ENCODE data around the gene RPS3. TPM values are rescaled to one million over a fixed set of nuclear protein-coding genes. Genes with fewer than 3 reads are reported as not detected.

RPS3 gene
- total and polyA plus RNA-seq, 2 donors (not counting 1 experiment from before 2014, with no cell fraction given), result 3,389 to 3,642 TPM

DNA sequence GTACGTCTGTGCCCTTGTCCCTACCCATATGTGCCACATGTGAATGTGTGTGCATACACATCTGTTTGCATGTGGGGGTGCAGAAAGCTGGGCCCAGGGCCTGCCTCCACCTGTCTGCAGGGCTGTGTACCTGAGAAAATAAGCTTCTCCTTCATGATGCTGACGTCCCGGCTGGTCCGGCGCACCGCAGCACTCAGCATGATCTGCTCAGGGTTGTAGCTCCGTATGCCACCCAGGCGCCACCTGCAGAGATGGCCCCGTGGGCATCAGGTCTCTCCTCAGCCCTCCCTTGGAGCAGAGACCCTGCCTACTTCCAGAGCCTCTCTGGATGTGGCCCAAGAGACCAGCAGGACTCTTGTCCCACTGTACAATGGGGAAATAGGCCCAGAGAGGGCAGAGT lies 37.5 kb downstream of the RPS3 start:
- CTCF ChIA-PET, result interaction anchor here (0.6 to 1.5 kb wide), 2 partner anchors 22 to 47 kb away, joined by 4 to 5 read pairs; no protein-coding TSS in a partner anchor
- Mint-ChIP-seq H3K4me3 (no peak overlapping the region), H3K9me3 (ENCODE audit: insufficient read depth) (no peaks in the 10 kb centered on the region), H3K4me1 (no peaks in the 10 kb centered on the region), H3K27ac (no peak overlapping the region), H3K27me3 (peaks cover 12% of the 10 kb centered on the region)
- ATAC-seq (ENCODE audit: low read depth) (no peak), DNase-seq (no peak)
- no peak overlapping the region for H3K9ac ChIP-seq (ENCODE audit: low read length)
- no peaks in the 10 kb centered on the region for H3K79me2 ChIP-seq (ENCODE audit: control insufficient read depth, insufficient read depth, low read length)
- intact Hi-C loops (cut with micrococcal nuclease), result no loop called here
- no peaks in the 10 kb centered on the region for H3K9me3 ChIP-seq (ENCODE audit: control extremely low read depth in 1 of 3, control insufficient read depth in 2 of 3, insufficient read depth in 1 of 3, low read length in 2 of 3)
- H3K4me2 ChIP-seq (replicated peaks; ENCODE audit: low read depth, low read length, poor library complexity, severe bottlenecking), result no peak overlapping the region
- peaks cover 0 to 2% of the 10 kb centered on the region in 2 experiments for H3K36me3 ChIP-seq (replicated peaks in 1 of 2; ENCODE audit: control extremely low read depth in 1 of 2, control insufficient read depth in 1 of 2, extremely low read depth in 1 of 2, insufficient read depth in 2 of 2, low read length in 1 of 2)
- no peak overlapping the region for H3K4me3 ChIP-seq (ENCODE audit: control extremely low read depth in 1 of 5, extremely low read depth in 1 of 5, insufficient read depth in 1 of 5, low read depth in 2 of 5, low read length in 4 of 5)
- no peak overlapping the region for H3K27ac ChIP-seq (ENCODE audit: low read length in 2 of 2)
- H2AFZ ChIP-seq (ENCODE audit: insufficient read depth, low read depth, low read length, poor library complexity, severe bottlenecking), result no peak overlapping the region
- H3K4me1 ChIP-seq (ENCODE audit: control insufficient read depth in 2 of 2, insufficient read depth in 2 of 2, low read length in 2 of 2), result no peaks in the 10 kb centered on the region
- H4K20me1 ChIP-seq (ENCODE audit: control insufficient read depth, insufficient read depth, low read length, poor library complexity, severe bottlenecking), result no peaks in the 10 kb centered on the region
- POLR2A ChIA-PET, result interaction anchor here (0.6 kb wide), 1 partner anchor 100 kb away, joined by 3 read pairs; no protein-coding TSS in a partner anchor
- peaks cover 0 to 28% (median 5%) of the 10 kb centered on the region in 4 experiments for H3K27me3 ChIP-seq (replicated peaks in 1 of 4; ENCODE audit: control extremely low read depth in 1 of 4, control insufficient read depth in 3 of 4, insufficient read depth in 4 of 4, low read length in 3 of 4)
- 94% methylated on average over 9 of the region's 9 CpGs for WGBS (ENCODE audit: insufficient coverage)
- TF ChIP-seq EZH2 (IDR thresholded peaks at IDR 0.05; ENCODE audit: borderline replicate concordance, insufficient read depth, low read depth, low read length, poor library complexity, severe bottlenecking) (no peak), CTCF (IDR thresholded peaks at IDR 0.05) (no peak)

DNA sequence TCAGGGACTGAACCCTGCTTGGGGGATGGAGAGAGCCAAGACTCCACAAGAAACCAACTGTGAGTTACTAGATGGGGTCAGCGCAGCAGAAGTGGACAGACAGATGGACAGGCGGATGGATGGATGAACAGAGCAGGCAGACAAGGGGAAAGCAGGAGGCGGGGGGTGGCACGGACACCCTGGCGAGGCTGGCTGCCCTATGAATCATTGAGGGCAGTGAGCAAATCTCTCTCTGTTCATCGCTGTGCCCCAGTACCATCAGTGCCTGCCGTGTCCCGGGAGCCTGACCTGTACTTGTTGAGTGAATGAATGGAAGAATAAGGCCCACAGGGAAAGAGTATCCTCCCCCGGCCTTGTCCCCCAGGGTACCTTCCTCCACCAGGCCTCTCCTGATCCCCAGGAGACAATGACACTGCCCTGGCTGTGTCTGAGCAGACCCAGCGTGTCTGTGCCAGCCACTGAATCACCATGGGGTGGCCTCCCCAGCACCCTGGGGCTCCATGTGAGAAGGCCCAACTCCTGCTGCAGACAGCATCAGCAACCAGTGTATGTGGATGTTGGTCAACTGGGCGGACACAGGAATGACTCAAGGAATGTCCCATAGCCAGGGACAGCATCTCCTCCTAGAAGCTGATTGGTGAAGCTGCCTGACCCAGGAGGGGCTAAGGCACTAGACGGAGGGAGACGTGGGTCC lies 38.8 kb downstream of the RPS3 start:
- Histone ChIP-seq H3K9me3 (ENCODE audit: control extremely low read depth in 1 of 3, control insufficient read depth in 2 of 3, insufficient read depth in 1 of 3, low read length in 2 of 3) (no peaks in the 10 kb centered on the region), H3K4me1 (ENCODE audit: control insufficient read depth in 2 of 2, insufficient read depth in 2 of 2, low read length in 2 of 2) (no peaks in the 10 kb centered on the region), H3K4me2 (replicated peaks; ENCODE audit: low read depth, low read length, poor library complexity, severe bottlenecking) (no peak overlapping the region), H4K20me1 (ENCODE audit: control insufficient read depth, insufficient read depth, low read length, poor library complexity, severe bottlenecking) (no peaks in the 10 kb centered on the region), H3K27ac (ENCODE audit: low read length in 2 of 2) (no peak overlapping the region), H3K9ac (ENCODE audit: low read length) (no peak overlapping the region), H3K36me3 (replicated peaks in 1 of 2; ENCODE audit: control extremely low read depth in 1 of 2, control insufficient read depth in 1 of 2, extremely low read depth in 1 of 2, insufficient read depth in 2 of 2, low read length in 1 of 2) (peaks cover 0 to 2% of the 10 kb centered on the region in 2 experiments), H2AFZ (ENCODE audit: insufficient read depth, low read depth, low read length, poor library complexity, severe bottlenecking) (no peak overlapping the region), H3K4me3 (ENCODE audit: control extremely low read depth in 1 of 5, extremely low read depth in 1 of 5, insufficient read depth in 1 of 5, low read depth in 2 of 5, low read length in 4 of 5) (no peak overlapping the region), H3K79me2 (ENCODE audit: control insufficient read depth, insufficient read depth, low read length) (no peaks in the 10 kb centered on the region), H3K27me3 (replicated peaks in 1 of 4; ENCODE audit: control extremely low read depth in 1 of 4, control insufficient read depth in 3 of 4, insufficient read depth in 4 of 4, low read length in 3 of 4) (peaks cover 0 to 14% (median 1%) of the 10 kb centered on the region in 4 experiments)
- no peak overlapping the region for H3K4me3 Mint-ChIP-seq
- no peaks in the 10 kb centered on the region for H3K9me3 Mint-ChIP-seq (ENCODE audit: insufficient read depth)
- H3K27me3 Mint-ChIP-seq, result peaks cover 4% of the 10 kb centered on the region
- POLR2A ChIA-PET, result no interaction called here
- 94% methylated on average over 10 of the region's 13 CpGs for WGBS (ENCODE audit: insufficient coverage)
- CTCF ChIA-PET, result no interaction called here
- TF ChIP-seq CTCF (IDR thresholded peaks at IDR 0.05) (no peak), EZH2 (IDR thresholded peaks at IDR 0.05; ENCODE audit: borderline replicate concordance, insufficient read depth, low read depth, low read length, poor library complexity, severe bottlenecking) (no peak)
- no peaks in the 10 kb centered on the region for H3K4me1 Mint-ChIP-seq
- ATAC-seq (ENCODE audit: low read depth), result no peak
- H3K27ac Mint-ChIP-seq, result no peak overlapping the region
- DNase-seq, result no peak
- intact Hi-C loops (cut with micrococcal nuclease), result no loop called here
